DOHH2 (cell line): ENCODE measurements around the gene OSBPL9.

Experiments used
- H3F3A ChIP-seq: fragments of 200-600 bp; sonication (generic), shearing (Covaris generic); 2 replicates; pipeline ENCODE4 v1.6.0; 2016; ENCODE audit warnings: antibody characterized with exemption, mild to moderate bottlenecking; ENCODE audit not compliant: control insufficient read depth, insufficient read depth
- H3K27ac ChIP-seq: fragments of 200-600 bp; sonication (generic); 2 replicates; pipeline ENCODE4 v1.5.1; 2014; ENCODE audit warnings: low read depth, mild to moderate bottlenecking, low read length, moderate library complexity
- H3K27me3 ChIP-seq: fragments of 200-600 bp; sonication (generic); 2 replicates; pipeline ENCODE4 v1.6.1; 2014; ENCODE audit warnings: mild to moderate bottlenecking, low read length, mixed read lengths; ENCODE audit not compliant: control insufficient read depth
- H3K36me3 ChIP-seq: fragments of 200-600 bp; sonication (generic); 2 replicates; pipeline ENCODE4 v1.6.1; 2014; ENCODE audit warnings: mild to moderate bottlenecking, low read length, moderate library complexity, mixed read lengths; ENCODE audit not compliant: control insufficient read depth
- H3K4me1 ChIP-seq: fragments of 200-600 bp; sonication (generic); 2 replicates; pipeline ENCODE4 v1.6.1; 2014; ENCODE audit warnings: mild to moderate bottlenecking, low read length, mixed read lengths; ENCODE audit not compliant: control insufficient read depth
- H3K4me2 ChIP-seq: fragments of 200-600 bp; sonication (generic); 2 replicates; pipeline ENCODE4 v1.6.0; 2014; ENCODE audit warnings: mild to moderate bottlenecking, low read length, moderate library complexity
- H3K4me3 ChIP-seq: fragments of 200-600 bp; sonication (generic); 2 replicates; pipeline ENCODE4 v1.5.1; 2014; ENCODE audit warnings: mild to moderate bottlenecking, low read length, mixed read lengths
- H3K79me2 ChIP-seq: fragments of 200-600 bp; sonication (generic); 2 replicates; pipeline ENCODE4 v1.6.1; 2014; ENCODE audit warnings: mild to moderate bottlenecking, low read length, mixed read lengths; ENCODE audit not compliant: control insufficient read depth
- H3K9me2 ChIP-seq: fragments of 200-600 bp; sonication (generic); replicated peaks from 2 replicates; pipeline ENCODE4 v1.6.1; 2014; ENCODE audit warnings: mild to moderate bottlenecking, low read length, mixed read lengths; ENCODE audit not compliant: control insufficient read depth
- H3K9me3 ChIP-seq: fragments of 200-600 bp; sonication (generic); 2 replicates; pipeline ENCODE4 v1.6.1; 2014; ENCODE audit warnings: antibody characterized with exemption, low read length, mixed read lengths; ENCODE audit not compliant: control insufficient read depth, insufficient read depth
- H4K20me1 ChIP-seq: fragments of 200-600 bp; sonication (generic); 2 replicates; pipeline ENCODE4 v1.6.0; 2014; ENCODE audit warnings: low read depth, mild to moderate bottlenecking, antibody characterized with exemption, low read length, moderate library complexity; ENCODE audit not compliant: control insufficient read depth, insufficient read depth
- CTCF ChIP-seq: fragments of 200-600 bp; sonication (generic); IDR thresholded peaks from one replicate; pipeline ENCODE4 v1.5.1; 2014; ENCODE audit warnings: antibody characterized with exemption, mild to moderate bottlenecking, low read depth, low read length; ENCODE audit not compliant: poor library complexity, severe bottlenecking
- EZH2phosphoT487 ChIP-seq: fragments of 200-600 bp; sonication (generic); IDR thresholded peaks from 2 replicates; pipeline ENCODE4 v1.6.1; 2017; ENCODE audit warnings: borderline replicate concordance, mild to moderate bottlenecking, antibody characterized with exemption, low read length, moderate library complexity, mixed read lengths

Gene OSBPL9

GRCh38 chr1:51616903-51617708 lies at the start of gene OSBPL9:
TSS of gene OSBPL9 (plus strand) at chr1:51617092. CDS start at chr1:51617111, 19 bp downstream.
- peaks cover 13% of the 10 kb centered on the region for H3K79me2 ChIP-seq
- H3K27ac ChIP-seq: no peak within 1 kb of the TSS
- no peaks in the 10 kb centered on the region for H3F3A ChIP-seq
- H4K20me1 ChIP-seq: no peaks in the 10 kb centered on the region
- H3K9me3 ChIP-seq: no peaks in the 10 kb centered on the region
- H3K9me2 ChIP-seq: no peaks in the 10 kb centered on the region
- H3K4me2 ChIP-seq: peak within 1 kb of the TSS; percentile 93
- peaks cover 15% of the 10 kb centered on the region for H3K4me1 ChIP-seq
- no peaks in the 10 kb centered on the region for H3K36me3 ChIP-seq
- TF ChIP-seq EZH2phosphoT487: no peak
- TF ChIP-seq CTCF: no peak
- H3K4me3 ChIP-seq: peak within 1 kb of the TSS; percentile 99
- H3K27me3 ChIP-seq: peaks cover 8% of the 10 kb centered on the region

- Histone ChIP-seq H3K4me3 (no peak overlapping the region), H3K9me2 (no peaks in the 10 kb centered on the region), H3K36me3 (no peaks in the 10 kb centered on the region), H3K27ac (no peak overlapping the region), H3F3A (no peaks in the 10 kb centered on the region), H3K27me3 (no peaks in the 10 kb centered on the region), H3K4me2 (no peak overlapping the region), H3K4me1 (peaks cover 28% of the 10 kb centered on the region), H4K20me1 (no peaks in the 10 kb centered on the region), H3K9me3 (no peaks in the 10 kb centered on the region), H3K79me2 (no peaks in the 10 kb centered on the region)
- TF ChIP-seq EZH2phosphoT487 (no peak), CTCF (no peak)
These were observed 49.2 kb upstream of the OSBPL9 start for GRCh38 chr1:51567653-51568052.

- Histone ChIP-seq H3K4me1 (peaks cover 28% of the 10 kb centered on the region), H3F3A (no peaks in the 10 kb centered on the region), H3K27ac (no peak overlapping the region), H3K27me3 (no peaks in the 10 kb centered on the region), H3K4me3 (peak overlapping the region; percentile 26; the same call in 1 of the 2 replicates), H3K4me2 (peak overlapping the region; percentile 53), H3K9me2 (no peaks in the 10 kb centered on the region), H4K20me1 (no peaks in the 10 kb centered on the region), H3K79me2 (no peaks in the 10 kb centered on the region), H3K36me3 (no peaks in the 10 kb centered on the region), H3K9me3 (no peaks in the 10 kb centered on the region)
- TF ChIP-seq CTCF (no peak), EZH2phosphoT487 (no peak)
These were observed 48.5 kb upstream of the OSBPL9 start for GRCh38 chr1:51568231-51568935.
